T-helper 1 cell (primary cell): ENCODE measurements around the gene PDCD7.

ENCODE experiments used
- DNase-seq, 5 donors: peaks; one replicate each; pipeline ENCODE4 v3.0.0-alpha.2; 2012 to 2020

PDCD7 gene

GRCh38 chr15:65071381-65071811 lies 62.2 kb downstream of the PDCD7 start:
- DNase-seq: no peak

DNA sequence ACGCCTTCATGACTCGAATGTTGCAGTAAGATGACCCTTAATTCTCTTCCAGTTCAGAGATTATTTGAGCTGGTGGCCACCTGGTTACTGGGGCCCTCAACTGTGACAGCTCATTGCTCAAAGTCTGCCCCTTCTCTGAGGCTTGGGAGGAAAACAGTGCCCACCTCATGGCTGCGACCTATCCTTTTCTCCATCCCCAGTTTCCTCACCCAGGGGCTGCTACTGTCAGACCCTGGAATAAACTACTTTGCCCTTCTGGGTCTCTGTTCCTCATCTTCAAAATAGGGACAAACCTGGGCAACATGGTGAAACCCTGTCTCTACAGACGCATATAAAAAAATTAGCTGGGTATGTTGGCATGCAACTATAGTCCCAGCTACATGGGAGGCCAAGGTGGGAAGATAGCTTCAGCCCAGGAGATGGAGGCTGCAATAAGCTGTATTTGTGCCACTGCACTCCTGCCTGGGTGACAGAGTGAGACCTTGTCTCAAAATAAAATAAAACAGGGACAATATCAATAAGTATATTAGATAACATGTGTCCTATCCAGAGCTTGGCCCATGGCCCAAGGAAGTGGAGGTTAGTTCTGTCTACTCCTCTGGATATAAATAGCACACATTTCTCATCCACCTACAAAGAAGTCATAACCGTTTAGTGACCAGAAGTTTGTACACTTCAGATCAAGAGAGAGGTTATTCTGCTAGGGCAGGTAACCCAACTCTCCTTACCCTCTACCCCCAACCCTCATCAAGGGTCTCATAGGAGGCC lies 63.6 kb downstream of the PDCD7 start:
- DNase-seq: no peak

GRCh38 chr15:65069179-65069578 lies 64.4 kb downstream of the PDCD7 start:
- DNase-seq: no peak

DNA sequence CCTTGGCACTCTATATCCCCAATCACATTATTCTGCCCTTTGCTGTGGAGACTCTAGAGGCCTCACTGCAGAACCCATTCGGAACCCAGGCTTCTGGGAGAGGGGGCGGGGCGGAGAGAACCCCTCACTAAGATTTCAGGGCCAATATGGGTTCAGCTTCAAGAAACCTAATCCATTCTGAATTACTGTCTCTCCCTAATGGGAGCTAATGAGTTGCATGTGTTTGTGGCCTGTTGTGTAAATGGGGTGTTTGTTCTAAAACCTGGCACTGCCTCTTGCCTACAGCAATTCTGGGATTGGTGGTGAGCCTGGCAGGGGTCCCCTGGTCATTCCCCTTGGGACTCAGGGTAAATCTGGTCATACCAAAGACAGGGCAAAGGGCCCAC lies 65.2 kb downstream of the PDCD7 start:
- DNase-seq: no peak

DNA sequence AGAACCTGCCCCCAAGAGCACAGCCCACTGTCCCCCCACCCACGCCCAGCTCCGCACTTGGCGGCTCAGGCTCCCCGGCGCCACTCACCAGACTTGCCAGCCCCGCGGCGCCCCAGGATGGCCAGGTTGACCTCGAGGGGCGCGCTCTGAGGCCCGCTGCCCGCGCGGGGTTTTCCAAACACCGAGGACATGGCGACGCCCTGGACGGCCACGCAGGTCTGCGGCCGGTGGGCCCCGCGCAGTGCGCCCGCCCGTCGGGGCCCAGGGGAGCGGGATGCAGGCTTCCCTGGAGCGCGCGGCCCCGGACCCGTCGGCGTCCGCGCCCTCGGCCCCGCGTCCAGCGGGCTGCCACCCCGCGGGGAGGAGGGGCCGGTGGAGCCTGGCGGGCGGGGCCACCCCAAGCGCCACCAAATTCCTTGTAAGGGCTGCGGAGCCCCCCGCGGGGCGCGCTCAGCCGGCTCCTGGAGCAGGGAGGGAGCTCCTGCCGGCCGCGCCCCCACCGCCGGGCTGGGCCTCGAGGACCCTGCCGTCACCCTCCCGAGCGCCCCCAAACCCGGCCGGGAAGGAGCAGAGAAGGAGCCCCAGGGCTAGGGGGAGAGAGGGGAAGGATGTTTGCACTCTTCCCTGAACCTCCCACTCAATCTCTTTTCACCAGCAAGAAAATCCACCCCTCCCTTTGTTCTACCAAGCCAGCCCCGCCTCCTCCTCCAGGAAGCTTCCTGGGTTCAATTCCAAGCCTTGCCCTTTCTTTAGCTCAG lies 65.8 kb downstream of the PDCD7 start, which contains the start of gene RASL12:
Gene RASL12, minus strand, starts transcription at position 347 of the 758 bp plus-strand sequence. Its CDS starts 156 bp downstream, at position 191.
- DNase-seq: no peak
